Mesenteric fat pad (tissue), 1 donor: ENCODE results near the gene CCDC136. TPM values are rescaled to one million over a fixed set of nuclear protein-coding genes. Genes with fewer than 3 reads are reported as not detected.

Experiments used
- DNase-seq: peaks from one replicate; pipeline ENCODE4 v3.0.0-alpha.2; 2020; ENCODE audit warnings: low spot score
- total RNA-seq: library from RNA; stranded (reverse); fragmentation: NEBNext Ultra II Directional; extraction: Animal tissue kit (Norgen Biotek cat#: 25700); gene quantifications from one replicate; pipeline ENCODE4 v1.2.1, GENCODE V29; 2021
- donor health status: DM: yes; HTN: yes; CAD: no.

Gene CCDC136
- total RNA-seq, 1 donor from 2014 or later = 6.8 TPM

- no peak for DNase-seq
Observed at GRCh38 chr7:128861957-128862570, 70.3 kb downstream of the CCDC136 start.

DNA sequence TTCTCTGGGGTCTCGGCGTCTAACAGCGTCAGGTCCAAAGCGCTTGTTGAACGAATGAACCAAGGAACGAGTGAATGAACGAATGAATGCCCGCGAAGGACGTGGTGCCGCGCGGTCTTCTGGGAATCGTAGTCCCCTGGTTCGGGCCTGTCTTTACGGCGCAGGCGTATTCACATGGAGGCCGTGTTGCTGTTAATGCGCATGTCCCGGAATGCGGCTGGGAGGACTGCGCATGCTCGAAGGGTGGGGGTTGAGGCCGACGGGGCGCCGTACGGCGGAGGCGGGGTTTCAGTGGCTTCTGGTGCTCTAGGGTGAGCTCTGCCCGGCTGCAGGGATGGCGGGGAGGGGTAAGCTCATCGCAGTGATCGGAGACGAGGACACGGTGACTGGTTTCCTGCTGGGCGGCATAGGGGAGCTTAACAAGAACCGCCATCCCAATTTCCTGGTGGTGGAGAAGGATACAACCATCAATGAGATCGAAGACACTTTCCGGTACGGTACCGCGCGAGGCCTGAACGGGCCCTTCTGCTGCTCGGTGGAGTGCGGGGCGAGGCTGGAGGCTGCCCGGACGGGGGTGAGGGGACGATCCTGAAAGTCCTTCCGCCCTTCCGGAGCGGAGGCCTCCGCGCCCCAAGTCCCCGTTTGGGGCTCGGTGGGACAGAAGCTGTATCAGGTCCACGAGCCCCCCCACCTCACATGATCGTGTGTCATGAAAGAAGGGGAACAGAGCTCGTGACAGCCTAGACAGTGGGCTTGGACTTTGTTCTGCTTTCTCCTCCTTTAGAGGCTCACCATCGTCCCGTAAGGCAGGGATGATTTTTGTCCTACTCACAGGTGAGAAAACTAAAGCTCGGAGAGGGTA lies 71.0 kb downstream of the CCDC136 start, which contains the start of gene ATP6V1F:
ATP6V1F (plus strand) TSS at position 286 of the 862 bp plus-strand sequence; CDS start at position 335, 49 bp downstream.
- peak; percentile 99 for DNase-seq

- no peak for DNase-seq
Observed at GRCh38 chr7:128863433-128863989, 71.7 kb downstream of the CCDC136 start.

DNA sequence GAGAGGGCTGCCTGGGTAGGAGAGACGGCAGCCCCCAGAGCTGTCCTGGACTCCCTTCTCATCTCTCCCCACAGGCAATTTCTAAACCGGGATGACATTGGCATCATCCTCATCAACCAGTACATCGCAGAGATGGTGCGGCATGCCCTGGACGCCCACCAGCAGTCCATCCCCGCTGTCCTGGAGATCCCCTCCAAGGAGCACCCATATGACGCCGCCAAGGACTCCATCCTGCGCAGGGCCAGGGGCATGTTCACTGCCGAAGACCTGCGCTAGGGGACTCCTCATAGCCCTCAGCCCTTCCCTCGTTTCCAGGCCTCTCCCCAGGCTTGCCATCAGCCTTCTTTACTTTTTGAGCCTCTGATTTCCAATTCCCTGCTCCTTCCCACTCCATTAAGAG lies 73.5 kb downstream of the CCDC136 start:
- no peak for DNase-seq

DNA sequence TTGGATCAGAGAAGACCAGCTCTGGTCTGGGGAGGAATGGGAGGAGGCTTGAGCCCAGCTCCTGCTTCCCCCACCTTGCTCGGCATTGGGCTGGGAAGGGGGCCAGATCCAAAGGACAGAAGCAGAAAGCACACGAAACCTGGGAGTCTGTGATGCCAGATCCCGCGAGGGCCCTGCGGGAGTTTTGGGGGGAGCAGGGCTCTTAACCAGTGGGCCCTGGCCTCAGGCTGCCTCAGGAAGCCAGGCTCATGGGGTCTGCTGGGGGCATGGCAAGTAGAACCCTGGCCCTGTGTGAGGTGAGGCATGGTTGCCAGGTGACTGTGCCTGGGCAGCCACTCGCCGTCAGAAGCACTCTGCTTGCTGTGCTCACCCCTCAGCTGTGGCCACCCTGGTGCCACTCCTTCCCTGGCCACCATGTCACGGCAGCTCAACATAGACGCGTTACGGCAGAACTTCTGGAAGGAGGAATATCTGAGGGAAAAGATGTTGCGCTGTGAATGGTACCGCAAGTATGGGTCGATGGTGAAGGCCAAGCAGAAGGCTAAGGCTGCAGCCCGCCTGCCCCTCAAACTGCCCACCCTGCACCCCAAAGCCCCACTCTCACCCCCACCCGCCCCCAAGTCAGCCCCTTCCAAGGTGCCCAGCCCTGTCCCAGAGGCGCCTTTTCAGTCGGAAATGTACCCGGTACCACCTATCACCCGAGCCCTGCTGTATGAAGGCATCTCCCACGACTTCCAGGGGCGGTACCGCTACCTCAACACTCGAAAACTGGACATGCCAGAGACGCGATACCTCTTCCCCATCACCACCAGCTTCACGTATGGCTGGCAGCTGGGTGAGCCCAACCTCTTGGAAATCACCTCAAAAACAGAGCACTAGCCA lies 74.5 kb downstream of the CCDC136 start:
- DNase-seq = no peak

DNA sequence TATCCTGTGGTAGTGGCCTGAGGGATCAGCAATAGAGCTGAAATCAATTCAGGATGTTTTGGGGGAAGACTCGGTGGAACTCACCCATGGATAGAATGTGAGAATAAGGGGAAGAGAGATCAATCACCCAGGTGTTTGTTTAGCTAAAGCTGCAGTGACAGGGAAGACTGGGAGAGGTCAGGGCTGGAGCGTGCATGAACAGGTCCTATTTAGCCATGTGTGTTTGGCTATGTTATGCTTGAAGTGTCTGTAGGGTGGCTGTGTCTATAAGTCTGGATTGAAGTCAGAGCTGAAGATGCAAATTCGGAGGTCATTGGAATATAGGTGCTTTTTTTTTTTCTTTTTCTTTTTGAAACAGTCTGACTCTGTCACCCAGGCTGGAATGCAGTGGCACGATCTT lies 75.5 kb downstream of the CCDC136 start:
- no peak for DNase-seq

DNA sequence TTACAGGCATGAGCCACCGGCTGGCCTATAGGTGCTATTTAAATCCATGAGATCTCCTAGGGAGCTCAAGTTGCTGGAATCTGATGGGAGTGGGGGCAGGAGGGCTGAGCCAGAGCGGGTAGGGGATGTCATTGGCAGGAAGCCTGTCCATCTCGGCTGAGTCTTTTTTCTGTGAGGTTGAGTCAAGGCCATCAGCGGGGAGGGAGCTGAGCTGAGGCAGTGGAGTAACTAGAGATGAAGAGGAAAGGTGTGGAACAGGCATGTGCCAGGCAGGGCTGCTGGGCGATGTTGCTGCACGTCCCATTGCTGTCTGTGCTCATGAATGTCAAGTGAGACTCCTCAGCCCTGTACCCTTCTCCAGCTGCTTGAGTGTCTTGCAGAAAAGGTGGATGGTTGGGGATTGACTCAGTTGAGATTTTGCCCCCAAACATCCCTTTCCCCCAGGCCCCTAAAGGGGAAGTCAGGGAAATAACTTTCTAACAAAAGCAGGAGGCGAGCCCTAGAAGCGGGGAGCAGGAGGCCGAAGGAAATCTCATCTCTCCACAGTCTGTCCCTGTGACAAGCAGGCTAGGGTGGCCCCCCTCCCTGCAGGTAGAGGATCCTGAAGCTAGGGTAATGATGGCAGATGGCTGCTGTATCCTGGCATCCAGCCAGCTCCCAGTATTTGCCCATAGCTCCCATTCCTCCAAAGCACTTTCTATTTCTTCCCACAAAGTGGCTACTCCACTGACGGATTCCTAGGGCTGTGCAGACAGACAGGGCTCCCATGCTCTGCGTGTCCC lies 76.3 kb downstream of the CCDC136 start:
- no peak for DNase-seq

DNA sequence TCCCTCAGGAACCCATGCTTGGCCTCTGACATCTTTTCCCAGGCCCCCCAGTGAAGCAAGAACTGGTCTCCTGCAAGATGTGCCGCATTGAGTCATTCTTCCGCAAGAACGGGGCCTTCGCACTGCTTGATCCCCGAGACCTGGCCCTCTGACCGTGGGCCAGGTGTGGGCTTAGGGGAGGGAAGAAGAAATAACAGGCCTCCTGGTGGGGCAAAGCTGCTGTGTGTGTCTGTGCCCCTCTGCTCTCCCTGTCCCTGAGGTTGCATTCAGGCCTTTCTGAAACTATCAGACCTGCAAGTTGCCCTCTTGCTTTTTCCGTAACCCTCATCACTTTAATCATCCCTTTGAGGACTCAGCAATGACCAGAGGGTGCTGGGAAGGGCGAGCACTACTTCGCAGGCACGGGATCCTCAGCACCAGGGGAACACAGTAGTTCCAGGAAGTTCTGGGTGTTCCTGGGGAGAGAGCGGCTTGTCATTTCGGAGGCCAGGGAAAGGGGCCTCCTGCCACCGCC lies 76.9 kb downstream of the CCDC136 start:
- no peak for DNase-seq

DNA sequence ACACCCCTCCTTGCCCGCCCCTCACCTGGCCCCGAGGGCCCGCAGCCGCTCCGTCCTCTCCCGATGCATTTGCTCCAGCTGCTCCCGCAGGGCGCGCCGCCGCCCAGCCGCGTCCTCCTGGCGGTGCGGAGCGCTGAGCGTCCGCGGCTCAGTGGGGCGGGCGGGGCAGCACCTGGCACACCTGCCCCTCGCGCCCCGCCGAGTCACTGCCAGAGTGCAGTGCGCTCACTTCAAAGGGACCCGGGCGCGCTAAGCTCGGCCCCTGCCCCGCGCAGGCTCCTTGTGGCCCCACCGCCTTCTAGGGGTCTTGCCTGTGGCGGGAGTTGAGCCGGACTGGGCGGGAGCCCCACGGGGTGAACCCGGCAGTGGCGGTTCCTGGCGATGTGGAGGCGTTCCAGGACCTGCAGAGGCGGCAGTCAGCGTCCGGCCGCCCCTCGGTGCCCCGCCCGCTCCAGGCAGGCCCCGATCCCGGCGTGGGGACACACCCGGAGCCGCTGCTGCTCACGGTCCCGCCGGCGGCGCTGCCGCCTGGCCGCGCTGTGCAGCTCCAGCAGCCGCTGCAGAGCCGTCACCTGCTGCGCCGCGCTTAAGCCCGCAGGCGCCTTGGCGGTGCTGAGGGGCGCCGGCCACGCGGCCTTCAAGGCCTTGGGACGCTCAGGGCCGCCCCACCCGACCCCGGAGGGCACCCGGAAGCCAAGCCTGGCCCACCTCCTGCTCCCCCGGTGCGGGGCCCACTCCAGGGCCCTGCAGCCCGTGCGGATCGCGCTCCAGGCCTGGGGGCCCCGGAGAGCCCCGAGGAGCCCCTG lies 77.6 kb downstream of the CCDC136 start:
- no peak for DNase-seq

- DNase-seq = no peak
Observed at GRCh38 chr7:128869944-128870285, 78.1 kb downstream of the CCDC136 start.

DNA sequence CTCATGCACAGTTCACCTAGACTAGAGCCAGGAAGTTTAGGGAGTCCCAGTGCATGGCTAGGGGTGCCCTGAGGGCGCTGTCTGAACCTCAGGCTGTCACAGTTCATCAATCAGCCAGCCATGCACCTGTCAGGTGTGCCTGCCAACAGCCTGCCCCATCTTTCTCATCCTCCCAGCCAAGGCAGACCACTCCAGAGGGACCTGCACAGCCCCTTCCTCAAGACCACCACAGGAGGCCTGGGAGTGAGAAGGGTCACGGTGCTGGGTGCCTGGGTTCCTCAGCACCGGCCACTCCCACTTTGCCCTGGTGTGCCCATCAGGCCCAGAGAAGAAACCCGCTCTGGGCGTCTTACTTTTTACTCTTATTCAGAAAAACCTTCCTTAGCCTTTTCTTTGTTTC lies 79.3 kb downstream of the CCDC136 start:
- DNase-seq = no peak

Other genes with a start within 250 kb of the CCDC136 start
- 10.2 TPM for gene GARIN1A, start 119.7 kb upstream of the CCDC136 start, total RNA-seq
- gene CALU, start 52.6 kb upstream of the CCDC136 start, total RNA-seq = 169 TPM
- gene OPN1SW, start 16.2 kb upstream of the CCDC136 start, total RNA-seq = not detected
- gene FLNC, start 38.4 kb downstream of the CCDC136 start, total RNA-seq = 16.2 TPM
- 160 TPM for gene ATP6V1F, start 70.9 kb downstream of the CCDC136 start, total RNA-seq
- 5.1 TPM for gene KCP, start 118.7 kb downstream of the CCDC136 start, total RNA-seq
- gene IRF5, start 146.0 kb downstream of the CCDC136 start, total RNA-seq = 17.3 TPM